ENCODE results near the gene BACH2. TPM values are rescaled to one million over a fixed set of nuclear protein-coding genes. Genes with fewer than 3 reads are reported as not detected.
A peak's percentile ranks its signal among the peaks of the same experiment; 100 is the strongest.

Gene BACH2
- total and polyA plus RNA-seq, 2 of the 4 experiments (the other 2 are of a cell fraction) = 1.3 to 1.4 TPM

DNA sequence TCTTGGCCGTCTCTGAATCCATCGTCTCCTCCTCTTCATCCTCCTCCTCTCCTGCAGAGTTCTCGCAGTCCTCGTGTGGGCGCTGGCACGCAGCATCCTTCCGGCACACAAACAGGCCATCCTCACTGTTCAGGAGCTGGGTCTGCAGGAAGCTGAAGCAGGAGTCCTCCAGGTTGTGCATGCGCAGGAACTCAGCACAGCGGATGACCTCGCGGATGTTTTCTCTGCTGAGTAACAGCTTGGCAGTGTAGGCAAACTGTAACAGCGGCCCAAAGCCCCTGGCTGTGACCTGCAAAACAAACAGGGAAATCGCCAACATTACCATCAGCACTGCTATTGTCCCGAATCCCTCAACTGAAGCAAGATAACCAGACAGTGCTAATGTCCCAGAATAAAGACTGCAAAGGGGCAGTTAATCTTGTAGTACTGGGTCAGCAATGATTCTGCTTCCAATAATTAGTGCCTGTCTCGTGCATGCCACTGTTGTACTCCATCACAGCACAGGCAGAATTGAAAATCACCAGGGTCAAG, 345.0 kb downstream of the BACH2 start:
- H2BK5ac ChIP-seq (ENCODE audit: low read depth, low read length, poor library complexity, severe bottlenecking) = no peak overlapping the region
- no peaks in the 10 kb centered on the region for H3K36me3 ChIP-seq (ENCODE audit: control insufficient read depth, insufficient read depth, low read length)
- no peaks in the 10 kb centered on the region; the same call in 1 of the 2 replicates for H3K9me1 ChIP-seq (ENCODE audit: insufficient read depth, low read length)
- no peak overlapping the region for H3K23ac ChIP-seq (ENCODE audit: low read depth, low read length)
- WGBS, 2 experiments (ENCODE audit: extremely low coverage in 2 of 2, insufficient read length in 1 of 2) = 55% methylated on average over 4 of the region's 15 CpGs; no CpG with 5 or more reads in 1 of the 2 experiments
- H3K9ac ChIP-seq (ENCODE audit: low read depth, low read length) = no peak overlapping the region
- H3K4me1 ChIP-seq (ENCODE audit: control insufficient read depth, insufficient read depth, low read length) = peaks cover 1% of the 10 kb centered on the region; the same call in 1 of the 2 replicates
- H3K9me3 ChIP-seq (ENCODE audit: control insufficient read depth, insufficient read depth, low read length) = no peaks in the 10 kb centered on the region
- H4K20me1 ChIP-seq (ENCODE audit: insufficient read depth, low read length) = no peaks in the 10 kb centered on the region
- no peak overlapping the region for H2BK15ac ChIP-seq (ENCODE audit: low read depth, low read length)
- H4K91ac ChIP-seq (ENCODE audit: insufficient read depth, low read depth, low read length) = no peak overlapping the region
- dilution Hi-C loops (cut with HindIII; ENCODE audit: low sequenced_read_pairs, unreplicated experiment) (no loop called here), intact Hi-C loops (cut with micrococcal nuclease) (no loop called here), in situ Hi-C loops (cut with MboI; ENCODE audit: low sequenced_read_pairs) (no loop called here)
- no peaks in the 10 kb centered on the region for H3K79me1 ChIP-seq (ENCODE audit: low read depth in 1 of 2, low read length in 2 of 2)
- no peak overlapping the region for H3K4me2 ChIP-seq (ENCODE audit: low read depth, low read length)
- peak; percentile 31 for DNase-seq
- no peak overlapping the region for H3K56ac ChIP-seq (ENCODE audit: extremely low read depth, insufficient read depth, low read length)
- no peak overlapping the region for H4K5ac ChIP-seq (ENCODE audit: low read depth, low read length)
- H3K4ac ChIP-seq (ENCODE audit: low read depth, low read length) = no peak overlapping the region
- ATAC-seq (ENCODE audit: low read depth) = no peak
- no peak overlapping the region for H4K8ac ChIP-seq (ENCODE audit: low read depth in 2 of 2, low read length in 2 of 2)
- H2BK20ac ChIP-seq (ENCODE audit: low read depth, low read length) = no peak overlapping the region
- ChIA-PET CTCF (no interaction called here), POLR2A (ENCODE audit: unreplicated experiment) (no interaction called here)
- H2AFZ ChIP-seq (replicated peaks; ENCODE audit: low read length, poor library complexity) = no peak overlapping the region
- H2BK120ac ChIP-seq (ENCODE audit: low read depth, low read length) = no peak overlapping the region
- H3K4me3 ChIP-seq (ENCODE audit: insufficient read depth, low read depth, low read length) = no peak overlapping the region
- TF ChIP-seq CEBPB (IDR thresholded peaks at IDR 0.05; ENCODE audit: low read depth, low read length) = no peak
- TF ChIP-seq RAD21 (IDR thresholded peaks at IDR 0.05; ENCODE audit: low read length) = no peak
- no peak for TF ChIP-seq POLR2A (IDR thresholded peaks at IDR 0.05; ENCODE audit: low read depth, low read length)
- TF ChIP-seq, protein P1, sequence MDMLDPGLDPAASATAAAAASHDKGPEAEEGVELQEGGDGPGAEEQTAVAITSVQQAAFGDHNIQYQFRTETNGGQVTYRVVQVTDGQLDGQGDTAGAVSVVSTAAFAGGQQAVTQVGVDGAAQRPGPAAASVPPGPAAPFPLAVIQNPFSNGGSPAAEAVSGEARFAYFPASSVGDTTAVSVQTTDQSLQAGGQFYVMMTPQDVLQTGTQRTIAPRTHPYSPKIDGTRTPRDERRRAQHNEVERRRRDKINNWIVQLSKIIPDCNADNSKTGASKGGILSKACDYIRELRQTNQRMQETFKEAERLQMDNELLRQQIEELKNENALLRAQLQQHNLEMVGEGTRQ (IDR thresholded peaks at IDR 0.05; ENCODE audit: low read depth, low read length) = no peak
- TF ChIP-seq NFE2L2 (IDR thresholded peaks at IDR 0.05; ENCODE audit: low read depth, low read length) = no peak
- TF ChIP-seq BHLHE40 (IDR thresholded peaks at IDR 0.05; ENCODE audit: low read depth, low read length) = no peak
- no peak for TF ChIP-seq SMC3 (IDR thresholded peaks at IDR 0.05; ENCODE audit: low read depth, low read length)
- TF ChIP-seq CHD1 (IDR thresholded peaks at IDR 0.05; ENCODE audit: low read depth, low read length) = no peak
- no peak for TF ChIP-seq MAZ (IDR thresholded peaks at IDR 0.05; ENCODE audit: borderline replicate concordance, low read depth, low read length)
- TF ChIP-seq RFX5 (IDR thresholded peaks at IDR 0.05; ENCODE audit: low read depth, low read length) = no peak
- TF ChIP-seq, protein P2, sequence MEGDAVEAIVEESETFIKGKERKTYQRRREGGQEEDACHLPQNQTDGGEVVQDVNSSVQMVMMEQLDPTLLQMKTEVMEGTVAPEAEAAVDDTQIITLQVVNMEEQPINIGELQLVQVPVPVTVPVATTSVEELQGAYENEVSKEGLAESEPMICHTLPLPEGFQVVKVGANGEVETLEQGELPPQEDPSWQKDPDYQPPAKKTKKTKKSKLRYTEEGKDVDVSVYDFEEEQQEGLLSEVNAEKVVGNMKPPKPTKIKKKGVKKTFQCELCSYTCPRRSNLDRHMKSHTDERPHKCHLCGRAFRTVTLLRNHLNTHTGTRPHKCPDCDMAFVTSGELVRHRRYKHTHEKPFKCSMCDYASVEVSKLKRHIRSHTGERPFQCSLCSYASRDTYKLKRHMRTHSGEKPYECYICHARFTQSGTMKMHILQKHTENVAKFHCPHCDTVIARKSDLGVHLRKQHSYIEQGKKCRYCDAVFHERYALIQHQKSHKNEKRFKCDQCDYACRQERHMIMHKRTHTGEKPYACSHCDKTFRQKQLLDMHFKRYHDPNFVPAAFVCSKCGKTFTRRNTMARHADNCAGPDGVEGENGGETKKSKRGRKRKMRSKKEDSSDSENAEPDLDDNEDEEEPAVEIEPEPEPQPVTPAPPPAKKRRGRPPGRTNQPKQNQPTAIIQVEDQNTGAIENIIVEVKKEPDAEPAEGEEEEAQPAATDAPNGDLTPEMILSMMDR (conservative IDR thresholded peaks at IDR 0.05; ENCODE audit: low read depth, low read length) = no peak
- H3K14ac ChIP-seq (replicated peaks; ENCODE audit: low read depth, low read length) = no peak overlapping the region
- BruUV-seq (replicated peaks) = no TSS peak
- no peak overlapping the region for H3K18ac ChIP-seq (ENCODE audit: low read depth, low read length)
- H2AK9ac ChIP-seq (replicated peaks; ENCODE audit: low read depth, low read length, poor library complexity) = no peak overlapping the region
- H3K27me3 ChIP-seq (ENCODE audit: control insufficient read depth, insufficient read depth, low read length) = no peaks in the 10 kb centered on the region
- no peak overlapping the region for H2AK5ac ChIP-seq (ENCODE audit: low read depth, low read length)
- no peak overlapping the region for H3K27ac ChIP-seq (ENCODE audit: insufficient read depth, low read length)
